Measurements from ENCODE around the gene EARS2.

EARS2 gene

GRCh38 chr16:23530062-23530461 lies 27.1 kb downstream of the EARS2 start:
- H3K4me3 ChIP-seq (ENCODE audit: low read depth, low read length) = no peak overlapping the region
- DNase-seq (ENCODE audit: low read depth) = no peak
- TF ChIP-seq, protein P1, sequence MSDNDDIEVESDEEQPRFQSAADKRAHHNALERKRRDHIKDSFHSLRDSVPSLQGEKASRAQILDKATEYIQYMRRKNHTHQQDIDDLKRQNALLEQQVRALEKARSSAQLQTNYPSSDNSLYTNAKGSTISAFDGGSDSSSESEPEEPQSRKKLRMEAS (IDR thresholded peaks at IDR 0.05; ENCODE audit: low read depth, low read length) = no peak
- TF ChIP-seq, protein P2, sequence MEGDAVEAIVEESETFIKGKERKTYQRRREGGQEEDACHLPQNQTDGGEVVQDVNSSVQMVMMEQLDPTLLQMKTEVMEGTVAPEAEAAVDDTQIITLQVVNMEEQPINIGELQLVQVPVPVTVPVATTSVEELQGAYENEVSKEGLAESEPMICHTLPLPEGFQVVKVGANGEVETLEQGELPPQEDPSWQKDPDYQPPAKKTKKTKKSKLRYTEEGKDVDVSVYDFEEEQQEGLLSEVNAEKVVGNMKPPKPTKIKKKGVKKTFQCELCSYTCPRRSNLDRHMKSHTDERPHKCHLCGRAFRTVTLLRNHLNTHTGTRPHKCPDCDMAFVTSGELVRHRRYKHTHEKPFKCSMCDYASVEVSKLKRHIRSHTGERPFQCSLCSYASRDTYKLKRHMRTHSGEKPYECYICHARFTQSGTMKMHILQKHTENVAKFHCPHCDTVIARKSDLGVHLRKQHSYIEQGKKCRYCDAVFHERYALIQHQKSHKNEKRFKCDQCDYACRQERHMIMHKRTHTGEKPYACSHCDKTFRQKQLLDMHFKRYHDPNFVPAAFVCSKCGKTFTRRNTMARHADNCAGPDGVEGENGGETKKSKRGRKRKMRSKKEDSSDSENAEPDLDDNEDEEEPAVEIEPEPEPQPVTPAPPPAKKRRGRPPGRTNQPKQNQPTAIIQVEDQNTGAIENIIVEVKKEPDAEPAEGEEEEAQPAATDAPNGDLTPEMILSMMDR (IDR thresholded peaks at IDR 0.05; ENCODE audit: low read depth, low read length) = no peak
- no peak for TF ChIP-seq POLR2A (IDR thresholded peaks at IDR 0.05; ENCODE audit: extremely low read depth, insufficient read length)
- no peak for TF ChIP-seq MYC (IDR thresholded peaks at IDR 0.05; ENCODE audit: low read depth, low read length)

DNA sequence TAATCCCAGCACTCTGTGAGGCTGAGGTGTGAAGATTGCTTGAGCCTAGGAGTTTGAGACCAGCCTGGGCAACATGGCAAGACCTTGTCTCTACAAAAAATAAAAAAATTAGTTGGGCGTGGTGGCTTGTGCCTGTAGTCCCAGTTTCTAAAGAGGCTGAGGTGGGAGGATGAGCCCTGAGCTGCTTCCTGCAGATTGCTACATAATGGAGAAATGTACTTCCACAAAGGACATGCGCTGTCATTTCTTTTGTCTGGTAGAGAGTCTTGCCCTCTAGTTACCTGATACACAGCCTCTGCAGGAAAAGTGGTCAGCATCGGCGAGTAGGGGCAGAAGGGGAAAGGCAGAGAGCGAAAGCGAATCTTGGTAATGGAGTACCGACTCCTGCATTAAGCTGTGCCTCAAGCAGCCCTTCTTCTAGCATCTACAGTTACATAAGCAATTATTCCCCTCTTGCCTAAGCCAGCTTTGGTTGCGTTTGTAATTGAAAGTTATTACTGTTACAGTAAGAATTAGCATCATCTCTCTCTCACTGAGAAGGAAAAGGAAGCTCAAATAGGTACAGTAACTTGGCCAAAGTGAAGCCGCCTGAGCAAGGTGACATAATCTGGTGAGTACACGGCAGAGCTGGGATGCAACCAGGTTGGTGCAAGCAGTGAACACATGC lies 28.4 kb downstream of the EARS2 start:
- TF ChIP-seq, protein P1 (IDR thresholded peaks at IDR 0.05; ENCODE audit: low read depth, low read length) = no peak
- TF ChIP-seq, protein P2 (IDR thresholded peaks at IDR 0.05; ENCODE audit: low read depth, low read length) = no peak
- TF ChIP-seq MYC (IDR thresholded peaks at IDR 0.05; ENCODE audit: low read depth, low read length) (no peak), POLR2A (IDR thresholded peaks at IDR 0.05; ENCODE audit: extremely low read depth, insufficient read length) (no peak)
- DNase-seq (ENCODE audit: low read depth) = no peak
- no peak overlapping the region for H3K4me3 ChIP-seq (ENCODE audit: low read depth, low read length)

- H3K4me3 ChIP-seq (ENCODE audit: low read depth, low read length) = no peak overlapping the region
These were observed 29.0 kb downstream of the EARS2 start for GRCh38 chr16:23527961-23528643.

DNA sequence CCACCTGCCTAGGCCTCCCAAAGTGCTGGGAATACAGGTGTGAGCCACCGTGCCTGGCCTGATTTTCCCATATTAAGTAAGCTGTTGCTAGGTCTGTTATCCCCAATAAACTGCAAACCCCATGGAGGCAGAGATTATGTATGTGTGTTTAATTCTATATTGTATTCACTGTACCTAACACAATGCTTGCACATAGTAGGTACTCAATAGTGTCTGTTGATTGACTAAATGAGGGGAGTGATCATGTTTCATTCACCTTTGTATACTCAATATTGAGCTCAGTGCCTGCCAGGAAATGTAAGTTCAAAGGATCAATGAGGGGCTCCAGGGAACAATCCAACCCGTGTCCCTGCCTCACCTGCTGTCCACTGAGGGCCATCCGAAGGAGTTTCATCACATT lies 32.3 kb downstream of the EARS2 start:
- H3K4me3 ChIP-seq (ENCODE audit: low read depth, low read length) = no peak overlapping the region
- no peak for TF ChIP-seq MYC (IDR thresholded peaks at IDR 0.05; ENCODE audit: low read depth, low read length)
- no peak for TF ChIP-seq POLR2A (IDR thresholded peaks at IDR 0.05; ENCODE audit: extremely low read depth, insufficient read length)
- TF ChIP-seq, protein P2 (IDR thresholded peaks at IDR 0.05; ENCODE audit: low read depth, low read length) = no peak
- TF ChIP-seq, protein P1 (IDR thresholded peaks at IDR 0.05; ENCODE audit: low read depth, low read length) = no peak
- DNase-seq (ENCODE audit: low read depth) = no peak

More at GRCh38 chr16:23527961-23528643, 29.0 kb downstream of the EARS2 start:
- no peak for TF ChIP-seq POLR2A (IDR thresholded peaks at IDR 0.05; ENCODE audit: extremely low read depth, insufficient read length)
- TF ChIP-seq, protein P1 (IDR thresholded peaks at IDR 0.05; ENCODE audit: low read depth, low read length) = no peak
- DNase-seq (ENCODE audit: low read depth) = no peak

- no peak overlapping the region for H3K4me3 ChIP-seq (ENCODE audit: low read depth, low read length)
- TF ChIP-seq, protein P2 (IDR thresholded peaks at IDR 0.05; ENCODE audit: low read depth, low read length) = no peak
- TF ChIP-seq MYC (IDR thresholded peaks at IDR 0.05; ENCODE audit: low read depth, low read length) (no peak), POLR2A (IDR thresholded peaks at IDR 0.05; ENCODE audit: extremely low read depth, insufficient read length) (no peak)
- TF ChIP-seq, protein P1 (IDR thresholded peaks at IDR 0.05; ENCODE audit: low read depth, low read length) = no peak
- DNase-seq (ENCODE audit: low read depth) = no peak
These were observed 33.2 kb downstream of the EARS2 start for GRCh38 chr16:23523876-23524385.

DNA sequence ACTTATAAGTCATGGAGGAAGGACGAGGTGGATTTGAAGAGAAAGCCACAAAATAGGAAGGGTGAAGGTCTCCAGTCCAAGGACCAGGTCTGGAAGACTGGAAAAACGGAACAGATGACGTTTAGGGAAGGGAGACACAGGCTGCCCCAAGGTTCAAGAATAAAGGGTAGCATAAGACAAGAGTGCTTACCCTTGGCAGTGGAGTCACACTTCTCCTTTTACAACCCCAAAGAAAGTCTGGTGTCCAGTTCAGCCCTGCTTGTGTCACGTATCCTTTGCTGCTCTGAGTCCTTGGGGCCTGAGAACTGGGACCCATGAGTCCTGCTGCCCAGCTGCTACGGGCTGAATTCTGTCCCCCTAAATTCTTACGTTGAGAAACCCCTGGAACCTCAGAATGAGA lies 33.8 kb downstream of the EARS2 start:
- DNase-seq (ENCODE audit: low read depth) = no peak
- no peak overlapping the region for H3K4me3 ChIP-seq (ENCODE audit: low read depth, low read length)
- TF ChIP-seq, protein P1 (IDR thresholded peaks at IDR 0.05; ENCODE audit: low read depth, low read length) = no peak
- TF ChIP-seq POLR2A (IDR thresholded peaks at IDR 0.05; ENCODE audit: extremely low read depth, insufficient read length) (no peak), MYC (IDR thresholded peaks at IDR 0.05; ENCODE audit: low read depth, low read length) (no peak)
- TF ChIP-seq, protein P2 (IDR thresholded peaks at IDR 0.05; ENCODE audit: low read depth, low read length) = no peak
